Subcutaneous abdominal adipose tissue (tissue), 5 donors: ENCODE data around the gene GPR33.
"Not testable (repeated sequence)": the region's sequence is repeated elsewhere in the genome, so short reads cannot be mapped to it uniquely, and the experiment has no call there.

Experiments used
- H3K27ac ChIP-seq: one replicate; pipeline ENCODE4 v1.7.0; 2013; ENCODE audit warnings: low read depth, mild to moderate bottlenecking, inconsistent platforms, low read length, moderate library complexity
- H3K27me3 ChIP-seq, 5 donors: one replicate each; pipeline ENCODE4 v1.7.0; 2013; ENCODE audit warnings: low read length in 5 of 5, inconsistent platforms in 1 of 5; ENCODE audit not compliant: control insufficient read depth in 5 of 5, insufficient read depth in 4 of 5
- H3K36me3 ChIP-seq, 5 donors: one replicate each; pipeline ENCODE4 v1.7.0; 2013; ENCODE audit warnings: low read length in 5 of 5; ENCODE audit not compliant: control insufficient read depth in 5 of 5, insufficient read depth in 5 of 5
- H3K4me1 ChIP-seq, 5 donors: one replicate each; pipeline ENCODE4 v1.7.0; 2013; ENCODE audit warnings: low read length in 5 of 5, mild to moderate bottlenecking in 3 of 5, moderate library complexity in 1 of 5; ENCODE audit not compliant: control insufficient read depth in 5 of 5, insufficient read depth in 5 of 5
- H3K4me3 ChIP-seq, 5 donors: one replicate each; pipeline ENCODE4 v1.7.0; 2013; ENCODE audit warnings: low read length in 5 of 5, low read depth in 1 of 5
- H3K9ac ChIP-seq, 5 donors: one replicate each; pipeline ENCODE4 v1.7.0; 2013; ENCODE audit warnings: low read length in 5 of 5, mild to moderate bottlenecking in 4 of 5, moderate library complexity in 3 of 5
- H3K9me3 ChIP-seq, 5 donors: one replicate each; pipeline ENCODE4 v1.7.0; 2013; ENCODE audit warnings: low read length in 5 of 5; ENCODE audit not compliant: control insufficient read depth in 5 of 5
- donor health status: healthy.
- donor health status: healthy.
- donor health status: healthy.
- donor health status: healthy.
- donor health status: healthy.

Gene GPR33

GRCh38 chr14:31441273-31442111 lies 46.3 kb downstream of the GPR33 start:
- Histone ChIP-seq H3K4me1 (peaks cover 0 to 4% (median 0%) of the 10 kb centered on the region in 5 donors), H3K27me3 (no peaks in the 10 kb centered on the region), H3K9me3 (no peaks in the 10 kb centered on the region), H3K9ac (no peak overlapping the region), H3K4me3 (no peak overlapping the region), H3K27ac (peak overlapping the region; percentile 38), H3K36me3 (peaks cover 0 to 9% (median 2%) of the 10 kb centered on the region in 5 donors)

GRCh38 chr14:31440280-31440679 lies 47.6 kb downstream of the GPR33 start:
- Histone ChIP-seq H3K27ac (no peak overlapping the region), H3K9me3 (no peaks in the 10 kb centered on the region), H3K9ac (no peak overlapping the region), H3K4me1 (peaks cover 0 to 10% (median 5%) of the 10 kb centered on the region in 5 donors), H3K4me3 (no peak overlapping the region), H3K27me3 (no peaks in the 10 kb centered on the region), H3K36me3 (no peaks in the 10 kb centered on the region)

- H3K4me1 ChIP-seq, result peaks cover 0 to 17% (median 10%) of the 10 kb centered on the region in 5 donors
- H3K4me3 ChIP-seq, result no peak overlapping the region
- H3K9ac ChIP-seq, result no peak overlapping the region
- H3K27me3 ChIP-seq, result no peaks in the 10 kb centered on the region
- no peak overlapping the region for H3K27ac ChIP-seq
- no peaks in the 10 kb centered on the region for H3K9me3 ChIP-seq
- H3K36me3 ChIP-seq, result no peaks in the 10 kb centered on the region
These were observed 48.3 kb downstream of the GPR33 start for GRCh38 chr14:31439561-31439960.

GRCh38 chr14:31437045-31437691 lies 50.7 kb downstream of the GPR33 start:
- not testable (repeated sequence) for H3K9me3 ChIP-seq, H3K27ac ChIP-seq, H3K4me3 ChIP-seq, H3K36me3 ChIP-seq, H3K27me3 ChIP-seq, H3K9ac ChIP-seq
- peaks cover 0 to 17% (median 10%) of the 10 kb centered on the region in 5 donors for H3K4me1 ChIP-seq

- Histone ChIP-seq H3K9ac (no peak overlapping the region), H3K27me3 (no peaks in the 10 kb centered on the region), H3K4me1 (peaks cover 0 to 12% (median 10%) of the 10 kb centered on the region in 5 donors), H3K36me3 (peaks cover 0 to 11% (median 0%) of the 10 kb centered on the region in 5 donors), H3K27ac (peak overlapping the region; percentile 43), H3K9me3 (no peaks in the 10 kb centered on the region), H3K4me3 (no peak overlapping the region)
These were observed 52.6 kb downstream of the GPR33 start for GRCh38 chr14:31435276-31435675.
